Stimulated activated CD8-positive, alpha-beta memory T cell treated with anti-CD3 and anti-CD28 coated beads, Interleukin-12 subunit alpha, Interleukin-12 subunit beta, amount 100 ng/mL, for 1 hour (primary cell): ENCODE results near the gene IL1RN.

Experiments
- DNase-seq: peaks from one replicate; pipeline ENCODE4 v3.0.0-alpha.2; 2020; ENCODE audit warnings: low read depth

Gene IL1RN

DNA sequence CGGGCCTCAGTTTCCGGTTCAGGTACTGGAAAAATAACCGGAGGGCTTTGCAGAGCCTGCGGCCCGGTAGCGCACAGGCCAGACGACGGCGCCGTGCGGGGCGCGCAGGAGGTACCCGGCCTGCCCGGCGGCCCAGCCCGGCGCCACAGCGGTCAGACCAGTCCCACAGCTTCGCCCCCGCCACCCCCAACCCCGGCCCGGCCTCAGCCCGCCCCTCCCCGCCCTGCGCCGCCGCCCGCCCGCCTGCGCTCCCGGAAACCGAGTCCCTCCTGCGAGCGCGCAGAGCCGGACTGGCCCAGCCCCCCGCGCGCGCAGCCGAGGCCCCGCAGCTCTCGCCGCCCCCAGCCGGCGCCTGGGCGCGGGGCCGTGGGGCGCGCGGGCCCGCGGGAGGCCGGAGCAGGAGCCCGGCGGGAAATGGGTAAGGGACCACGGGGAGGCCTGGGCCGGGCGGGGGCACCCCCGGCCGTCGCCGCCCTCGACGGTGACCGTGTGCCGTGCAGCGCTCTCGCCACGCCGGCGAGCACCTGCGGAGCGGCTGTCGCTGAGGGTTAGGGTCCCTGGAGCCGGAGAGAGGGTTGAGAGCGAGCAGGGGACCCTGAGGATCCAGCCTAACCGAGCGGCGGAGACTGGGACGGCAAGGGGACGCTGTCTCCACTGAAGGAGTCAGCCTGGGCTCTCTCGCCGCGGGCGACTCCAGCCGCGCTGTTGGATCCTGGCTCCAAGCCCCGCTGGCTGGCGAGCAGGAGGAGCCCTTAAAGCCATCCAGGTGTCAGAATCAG lies 29.9 kb downstream of the IL1RN start:
- no peak for DNase-seq

DNA sequence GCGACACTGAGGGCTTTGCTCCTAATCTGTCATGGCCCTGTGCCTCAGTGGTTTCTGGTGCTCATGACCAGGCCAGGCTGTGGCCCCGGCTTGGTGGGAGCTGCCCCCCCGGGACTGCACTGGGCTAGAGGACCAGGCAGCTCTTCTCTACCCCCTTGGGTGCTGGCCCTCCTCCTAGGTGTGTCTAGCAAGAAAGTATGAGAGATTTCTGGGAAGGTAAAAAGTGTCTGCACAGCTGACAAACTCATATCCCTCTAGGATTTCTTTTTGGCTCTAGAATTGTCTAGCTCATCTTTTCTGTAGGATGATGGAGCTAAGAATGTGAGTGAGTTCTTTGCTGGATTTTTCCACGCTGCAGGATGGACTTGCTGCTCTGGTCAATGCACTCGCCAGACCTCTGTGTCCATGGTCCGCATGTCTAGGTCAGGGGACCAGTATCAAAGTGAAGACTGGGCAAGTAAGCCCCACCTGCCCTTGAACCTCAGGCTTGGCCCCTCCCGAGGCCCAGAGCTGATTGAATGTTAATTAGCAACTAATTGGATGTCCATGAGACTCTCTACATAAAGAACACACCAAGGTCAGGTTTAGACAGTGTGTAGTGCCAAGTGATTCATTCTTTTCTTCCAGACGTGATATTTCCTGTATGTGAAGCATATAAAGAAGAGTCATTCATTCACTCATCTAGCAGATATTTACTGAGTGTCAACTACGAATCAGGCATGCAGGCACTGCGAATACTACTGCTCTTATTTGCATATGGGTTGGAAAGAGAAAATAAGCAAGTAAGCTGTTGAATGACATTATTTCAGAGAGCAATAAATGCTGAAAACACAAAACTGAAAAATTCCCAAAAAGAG lies 30.7 kb downstream of the IL1RN start:
- no peak for DNase-seq

- no peak for DNase-seq
Observed at GRCh38 chr2:113158884-113159553, 31.6 kb downstream of the IL1RN start.

DNA sequence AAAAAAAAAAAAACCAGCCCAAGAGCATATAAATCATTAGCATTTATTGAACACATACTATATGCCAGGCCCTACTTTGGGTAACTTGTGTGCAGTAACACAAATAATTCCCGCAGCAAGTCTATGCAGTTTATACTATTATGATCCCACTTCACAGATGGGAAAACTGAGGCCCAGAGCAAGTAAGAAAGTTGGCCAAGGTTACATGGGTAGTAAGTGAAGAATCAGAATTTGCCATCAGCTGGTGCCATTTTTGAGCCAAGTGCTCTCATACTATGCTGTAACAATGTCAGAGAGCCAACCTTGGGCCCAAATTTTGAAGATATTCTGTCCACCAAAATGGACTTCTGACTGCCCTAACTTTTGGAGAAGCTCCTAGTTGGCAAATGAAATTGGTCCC lies 32.9 kb downstream of the IL1RN start:
- DNase-seq: no peak

GRCh38 chr2:113160962-113161361 lies 33.6 kb downstream of the IL1RN start:
- DNase-seq: no peak

- no peak for DNase-seq
Observed at GRCh38 chr2:113162173-113162572, 34.8 kb downstream of the IL1RN start.

DNA sequence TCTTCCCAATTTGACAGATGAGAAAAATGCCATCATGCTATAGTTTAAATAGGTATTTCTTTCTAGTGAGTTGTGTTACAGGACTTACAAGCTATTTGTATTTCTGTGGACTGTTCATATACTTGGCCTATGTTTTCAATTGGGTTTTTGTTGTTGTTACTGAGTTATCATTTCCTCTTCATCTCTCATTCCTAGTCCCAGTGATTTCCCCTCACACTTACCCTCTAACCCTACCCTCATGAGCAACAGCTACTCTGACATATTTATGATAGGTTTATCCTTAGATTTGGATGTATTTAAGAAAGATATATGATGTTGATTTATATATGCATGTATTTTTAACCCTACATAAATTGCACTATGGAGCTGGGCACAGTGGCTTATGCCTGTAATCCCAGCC lies 35.5 kb downstream of the IL1RN start:
- DNase-seq: no peak

GRCh38 chr2:113164215-113164929 lies 37.0 kb downstream of the IL1RN start:
- no peak for DNase-seq

- DNase-seq: no peak
Observed at GRCh38 chr2:113164930-113165585, 37.7 kb downstream of the IL1RN start.

DNA sequence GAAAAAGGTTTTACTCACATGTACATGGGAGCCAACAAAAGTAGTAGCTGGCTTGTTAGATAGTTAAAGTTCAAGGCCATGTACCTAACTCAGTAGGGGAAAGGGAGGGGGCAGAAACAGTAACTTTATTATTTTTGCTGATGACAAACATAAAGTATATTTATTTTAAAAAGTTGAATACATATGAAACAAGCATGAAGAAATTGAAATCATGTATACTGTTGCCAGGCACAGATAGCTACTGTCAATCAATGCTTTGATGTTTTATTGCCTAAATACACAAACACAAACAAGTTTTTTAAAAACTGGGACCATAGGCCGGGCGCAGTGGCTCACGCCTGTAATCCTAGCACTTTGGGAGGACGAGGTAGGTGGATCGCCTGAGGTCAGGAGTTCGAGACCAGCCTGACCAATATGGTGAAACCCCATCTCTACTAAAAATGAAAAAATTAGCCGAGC lies 38.8 kb downstream of the IL1RN start:
- DNase-seq: no peak

DNA sequence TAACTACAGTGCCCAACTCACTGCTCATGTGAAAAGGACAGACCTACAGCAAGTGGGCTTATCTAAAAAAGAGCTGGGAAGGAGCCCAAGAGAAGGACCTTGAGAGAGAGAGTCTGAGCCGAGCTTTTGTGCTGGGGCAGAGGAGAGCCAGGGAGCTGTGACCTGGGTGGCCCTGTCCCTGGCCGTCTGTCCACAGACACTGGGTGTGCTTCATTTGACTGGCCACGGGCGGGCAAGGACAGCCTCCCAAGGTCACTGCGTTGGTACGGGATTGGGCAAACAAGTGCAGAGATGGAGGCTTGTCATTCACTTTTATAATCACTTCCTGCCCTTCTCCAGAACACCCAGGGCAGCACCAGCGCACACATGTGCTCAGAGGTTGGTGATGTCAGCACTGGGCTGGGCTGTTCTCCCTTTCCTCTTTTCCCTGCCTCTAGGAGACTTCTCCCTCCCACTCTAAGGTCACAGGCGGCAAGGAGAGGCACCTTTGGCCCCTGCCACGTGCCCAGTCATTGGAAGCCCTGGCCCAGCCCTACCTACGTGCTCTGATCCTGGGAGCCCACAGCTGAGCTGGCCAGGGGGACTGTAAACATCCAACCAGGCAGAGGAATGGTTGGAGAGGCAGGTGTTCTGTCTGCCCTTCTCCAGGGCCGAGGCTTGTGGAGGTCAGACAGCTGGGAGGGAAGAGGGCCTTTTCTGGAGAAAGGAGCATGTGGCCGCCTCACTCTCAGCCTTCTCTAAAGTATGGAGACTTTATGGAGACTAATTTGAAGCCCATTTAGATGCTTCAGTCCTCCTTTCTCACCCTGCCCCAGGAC lies 39.9 kb downstream of the IL1RN start:
- DNase-seq: no peak

DNA sequence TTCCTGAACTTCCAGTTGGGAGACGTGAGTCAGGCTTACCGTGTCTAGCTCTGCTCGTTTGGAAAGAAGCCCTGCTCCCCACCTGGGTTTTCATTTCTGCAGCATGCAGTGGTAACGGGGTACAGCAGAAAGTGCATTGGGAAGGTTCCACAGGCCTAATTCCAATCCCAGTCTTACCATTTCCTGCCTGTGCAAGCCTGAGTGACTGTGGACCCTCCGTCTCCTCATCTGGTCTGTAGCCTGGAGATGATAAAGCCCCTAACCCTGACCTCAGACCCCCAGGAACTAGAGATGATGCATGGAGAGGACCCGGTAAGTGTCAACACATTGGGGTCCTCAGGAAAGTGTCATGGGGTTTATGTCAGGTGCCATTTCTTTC lies 40.6 kb downstream of the IL1RN start:
- DNase-seq: no peak

DNA sequence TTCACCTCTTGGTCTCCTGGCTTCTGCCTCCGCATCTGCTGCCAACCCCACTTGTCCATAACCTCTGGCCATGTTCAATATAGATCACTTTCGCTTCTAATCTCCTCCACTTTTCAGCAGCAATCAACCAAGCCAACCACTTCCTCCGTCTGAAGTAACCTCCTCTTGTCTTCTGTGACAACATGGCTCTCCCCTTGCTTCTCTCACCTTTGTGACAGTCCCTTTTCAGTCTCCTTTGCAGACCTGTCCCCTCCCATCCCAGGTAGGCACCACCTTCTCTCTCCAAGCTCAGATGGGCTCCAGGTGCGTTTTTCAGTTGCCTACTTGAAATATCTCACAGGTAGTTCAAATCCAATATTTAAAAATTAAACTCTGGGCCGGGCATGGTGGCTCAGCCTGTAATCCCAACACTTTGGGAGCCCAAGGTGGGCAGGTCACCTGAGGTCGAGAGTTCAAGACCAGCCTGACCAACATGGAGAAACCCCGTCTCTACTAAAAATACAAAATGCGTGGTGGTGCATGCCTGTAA lies 41.7 kb downstream of the IL1RN start:
- DNase-seq: no peak

GRCh38 chr2:113169586-113169985 lies 42.2 kb downstream of the IL1RN start:
- DNase-seq: no peak

- DNase-seq: no peak
Observed at GRCh38 chr2:113171334-113172075, 44.1 kb downstream of the IL1RN start.

DNA sequence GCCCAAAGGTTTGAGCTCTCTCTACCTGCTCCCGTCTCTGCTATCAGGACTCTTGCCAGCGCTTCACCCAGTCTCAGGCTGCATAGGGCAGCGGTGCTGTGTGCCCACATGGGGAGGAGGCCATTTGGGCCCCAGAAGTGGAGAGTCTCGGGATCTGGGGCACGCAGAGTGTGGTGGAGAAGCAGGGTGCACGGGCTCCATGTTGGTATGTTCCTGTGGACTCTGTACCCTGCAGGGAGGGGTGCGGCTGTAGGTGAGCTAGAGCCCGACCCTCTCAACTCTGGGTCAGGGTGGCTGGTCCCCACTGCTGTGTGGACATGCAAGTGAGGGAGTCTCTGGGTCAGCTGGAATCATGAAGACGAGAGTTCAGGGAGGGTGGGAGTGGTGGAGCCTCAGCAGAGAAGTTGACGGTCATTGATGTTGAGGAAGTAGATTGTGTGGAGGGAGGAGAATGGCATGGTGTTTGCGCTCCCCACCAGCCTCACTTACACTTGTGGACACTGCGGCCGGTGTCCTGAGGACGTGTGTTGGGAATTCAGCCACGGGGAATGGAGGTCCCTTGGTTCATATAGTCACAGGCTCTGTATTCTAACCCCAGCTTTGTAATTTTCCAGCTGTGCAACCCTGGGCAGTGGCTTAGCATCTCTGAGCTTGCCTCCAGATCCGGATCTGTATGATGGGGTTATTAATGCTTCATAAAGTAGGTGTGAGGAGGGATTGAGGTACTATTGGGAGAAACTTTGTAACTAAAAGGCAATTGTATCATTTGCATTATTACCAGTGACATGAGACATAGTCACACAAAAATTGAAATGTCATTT lies 45.5 kb downstream of the IL1RN start:
- DNase-seq: no peak

- peak; percentile 78 for DNase-seq
Observed at GRCh38 chr2:113173542-113174375, 46.4 kb downstream of the IL1RN start, which contains the start of gene PSD4. Gene PSD4, plus strand, starts transcription at chr2:113173971. Its CDS starts 8,486 bp downstream, at chr2:113182457.

GRCh38 chr2:113174376-113174750 lies 47.0 kb downstream of the IL1RN start:
- no peak for DNase-seq
